ENCODE measurements around the gene NHS. TPM values are rescaled to one million over a fixed set of nuclear protein-coding genes. Genes with fewer than 3 reads are reported as not detected.
A peak's percentile ranks its signal among the peaks of the same experiment; 100 is the strongest.

The NHS gene
- total RNA-seq, 1 donor = 10.5 TPM

- Histone ChIP-seq H3K4me3 (ENCODE audit: insufficient read depth, low read length) (peak overlapping the region; percentile 41), H3K27ac (ENCODE audit: low read depth, low read length) (peak overlapping the region; percentile 49), H3K27me3 (ENCODE audit: insufficient read depth, low read length) (no peaks in the 10 kb centered on the region), H3K4me2 (ENCODE audit: insufficient read depth, low read length) (peak overlapping the region; percentile 73), H3K79me2 (ENCODE audit: insufficient read depth, low read length) (peaks cover 4% of the 10 kb centered on the region), H3K4me1 (ENCODE audit: insufficient read depth, low read length) (peaks cover 5% of the 10 kb centered on the region), H4K20me1 (ENCODE audit: insufficient read depth, low read length) (peaks cover 5% of the 10 kb centered on the region), H2AFZ (ENCODE audit: low read length) (peak overlapping the region; percentile 51), H3K36me3 (ENCODE audit: insufficient read depth, low read length) (no peaks in the 10 kb centered on the region), H3K9me3 (ENCODE audit: low read depth, low read length) (no peaks in the 10 kb centered on the region)
- DNase-seq (ENCODE audit: insufficient read length, low spot score, missing footprints) = no peak
- TF ChIP-seq CTCF (IDR thresholded peaks at IDR 0.05; ENCODE audit: extremely low read depth, low read depth, low read length) = no peak
Measured at GRCh38 chrX:17632942-17633341, 257.9 kb downstream of the NHS start.

- Histone ChIP-seq H3K4me1 (ENCODE audit: insufficient read depth, low read length) (peaks cover 5% of the 10 kb centered on the region), H3K36me3 (ENCODE audit: insufficient read depth, low read length) (no peaks in the 10 kb centered on the region), H3K4me3 (ENCODE audit: insufficient read depth, low read length) (no peak overlapping the region), H3K27me3 (ENCODE audit: insufficient read depth, low read length) (no peaks in the 10 kb centered on the region), H3K9me3 (ENCODE audit: low read depth, low read length) (no peaks in the 10 kb centered on the region), H2AFZ (ENCODE audit: low read length) (peak overlapping the region; percentile 51), H4K20me1 (ENCODE audit: insufficient read depth, low read length) (peaks cover 3% of the 10 kb centered on the region), H3K79me2 (ENCODE audit: insufficient read depth, low read length) (peaks cover 4% of the 10 kb centered on the region), H3K4me2 (ENCODE audit: insufficient read depth, low read length) (peak overlapping the region; percentile 73), H3K27ac (ENCODE audit: low read depth, low read length) (peak overlapping the region; percentile 49)
- DNase-seq (ENCODE audit: insufficient read length, low spot score, missing footprints) = peak; percentile 42
- no peak for TF ChIP-seq CTCF (IDR thresholded peaks at IDR 0.05; ENCODE audit: extremely low read depth, low read depth, low read length)
Measured at GRCh38 chrX:17633546-17633945, 258.5 kb downstream of the NHS start.

GRCh38 chrX:17634542-17635207, 259.7 kb downstream of the NHS start:
- H3K36me3 ChIP-seq (ENCODE audit: insufficient read depth, low read length) = no peaks in the 10 kb centered on the region
- TF ChIP-seq CTCF (IDR thresholded peaks at IDR 0.05; ENCODE audit: extremely low read depth, low read depth, low read length) = no peak
- no peak for DNase-seq (ENCODE audit: insufficient read length, low spot score, missing footprints)
- no peak overlapping the region for H3K4me3 ChIP-seq (ENCODE audit: insufficient read depth, low read length)
- peaks cover 4% of the 10 kb centered on the region for H3K79me2 ChIP-seq (ENCODE audit: insufficient read depth, low read length)
- H3K27me3 ChIP-seq (ENCODE audit: insufficient read depth, low read length) = no peaks in the 10 kb centered on the region
- no peak overlapping the region for H3K27ac ChIP-seq (ENCODE audit: low read depth, low read length)
- peaks cover 5% of the 10 kb centered on the region for H3K4me1 ChIP-seq (ENCODE audit: insufficient read depth, low read length)
- H2AFZ ChIP-seq (ENCODE audit: low read length) = no peak overlapping the region
- no peaks in the 10 kb centered on the region for H3K9me3 ChIP-seq (ENCODE audit: low read depth, low read length)
- H3K4me2 ChIP-seq (ENCODE audit: insufficient read depth, low read length) = no peak overlapping the region
- H4K20me1 ChIP-seq (ENCODE audit: insufficient read depth, low read length) = peaks cover 8% of the 10 kb centered on the region

- Histone ChIP-seq H4K20me1 (ENCODE audit: insufficient read depth, low read length) (peaks cover 10% of the 10 kb centered on the region), H3K79me2 (ENCODE audit: insufficient read depth, low read length) (peaks cover 4% of the 10 kb centered on the region), H2AFZ (ENCODE audit: low read length) (no peak overlapping the region), H3K27ac (ENCODE audit: low read depth, low read length) (no peak overlapping the region), H3K9me3 (ENCODE audit: low read depth, low read length) (no peaks in the 10 kb centered on the region), H3K4me2 (ENCODE audit: insufficient read depth, low read length) (no peak overlapping the region), H3K36me3 (ENCODE audit: insufficient read depth, low read length) (no peaks in the 10 kb centered on the region), H3K4me3 (ENCODE audit: insufficient read depth, low read length) (no peak overlapping the region), H3K27me3 (ENCODE audit: insufficient read depth, low read length) (no peaks in the 10 kb centered on the region), H3K4me1 (ENCODE audit: insufficient read depth, low read length) (peaks cover 5% of the 10 kb centered on the region)
- DNase-seq (ENCODE audit: insufficient read length, low spot score, missing footprints) = no peak
- TF ChIP-seq CTCF (IDR thresholded peaks at IDR 0.05; ENCODE audit: extremely low read depth, low read depth, low read length) = no peak
Measured at GRCh38 chrX:17635231-17635630, 260.2 kb downstream of the NHS start.

Data from osteoblast (primary cell).